Measurements from ENCODE around the gene AGA.

- TF ChIP-seq ZFP37 (CRISPR knock-in tag; IDR thresholded peaks at IDR 0.05; ENCODE audit: borderline replicate concordance) (no peak), ZBTB25 (CRISPR knock-in tag; IDR thresholded peaks at IDR 0.05) (no peak), NFE2L2 (IDR thresholded peaks at IDR 0.05; ENCODE audit: low read length) (no peak), ZNF891 (CRISPR knock-in tag; IDR thresholded peaks at IDR 0.05) (no peak), SAP130 (CRISPR knock-in tag; IDR thresholded peaks at IDR 0.05; ENCODE audit: low read depth) (no peak), CTCF (CRISPR knock-in tag; IDR thresholded peaks at IDR 0.05) (no peak), NFYB (CRISPR knock-in tag; IDR thresholded peaks at IDR 0.05) (no peak), ZNF777 (CRISPR knock-in tag; IDR thresholded peaks at IDR 0.05) (no peak), HNRNPL (IDR thresholded peaks at IDR 0.05; ENCODE audit: low read depth, low read length) (no peak), MED13 (CRISPR knock-in tag; IDR thresholded peaks at IDR 0.05) (no peak)
Measured at GRCh38 chr4:177411996-177412395, 30.2 kb downstream of the AGA start.

Data from HepG2 (cell line).